Endothelial cell of umbilical vein (primary cell): ENCODE measurements around the gene NUS1. TPM values are rescaled to one million over a fixed set of nuclear protein-coding genes. Genes with fewer than 3 reads are reported as not detected.

Experiments used
- BruUV-seq: library from RNA; stranded (reverse); fragments of 400-500 nt; replicated peaks from 2 replicates; lab custom pipeline; 2021; lab: Mats Ljungman, UMichigan
- CTCF ChIA-PET: fragments of 300-600, 350-600 bp; sonication (Branson Sonifier 250); formaldehyde crosslinking; loops from one replicate; lab custom pipeline; 2021; ENCODE audit warnings: antibody characterized with exemption, inconsistent platforms; lab: Charles Lee
- POLR2A ChIA-PET: fragments of 300-600, 350-600 bp; sonication (Branson Sonifier 250); formaldehyde crosslinking; loops from one replicate; lab custom pipeline; 2021; ENCODE audit warnings: antibody characterized with exemption, inconsistent platforms; lab: Charles Lee
- DNase-seq: peaks from one replicate; pipeline ENCODE4 v3.0.0-alpha.2; 2011; ENCODE audit warnings: low read depth, low spot score
- FAIRE-seq: peaks from 2 replicates; lab custom pipeline; 2011; peaks lifted over from hg19 to GRCh38; lab: Jason Lieb, UNC
- H2AFZ ChIP-seq: 2 replicates; pipeline ENCODE4 v1.6.0; 2012; ENCODE audit warnings: low read depth, low read length, control low read depth, inconsistent platforms
- H3K27ac ChIP-seq: 2 replicates; pipeline ENCODE4 v1.5.1; 2011; ENCODE audit warnings: low read depth, mild to moderate bottlenecking, control low read depth, low read length, moderate library complexity; ENCODE audit not compliant: insufficient read depth
- H3K27me3 ChIP-seq, 2 experiments: 2 replicates each; pipeline versions ENCODE4 v1.6.0 to v1.6.1; 2011; ENCODE audit warnings: low read length in 2 of 2, mixed read lengths in 1 of 2; ENCODE audit not compliant: control insufficient read depth in 2 of 2, insufficient read depth in 2 of 2
- H3K36me3 ChIP-seq, 2 experiments: 2 replicates in 1 of 2; 3 replicates in 1 of 2; pipeline ENCODE4 v1.5.1; 2011; ENCODE audit warnings: low read length in 2 of 2, mild to moderate bottlenecking in 1 of 2, moderate library complexity in 1 of 2; ENCODE audit not compliant: control insufficient read depth in 2 of 2, insufficient read depth in 2 of 2; ENCODE audit errors: extremely low read depth in 1 of 2
- H3K4me1 ChIP-seq: 3 replicates; pipeline ENCODE4 v1.5.1; 2011; ENCODE audit warnings: mild to moderate bottlenecking, low read length; ENCODE audit not compliant: control insufficient read depth, insufficient read depth; ENCODE audit errors: extremely low read depth
- H3K4me2 ChIP-seq: 2 replicates; pipeline ENCODE4 v1.6.1; 2011; ENCODE audit warnings: low read length, control low read depth, mixed read lengths; ENCODE audit not compliant: insufficient read depth
- H3K4me3 ChIP-seq, 3 experiments: fragments of 200-600 bp in 1 of 3; sonication (generic), shearing (Covaris generic) in 1 of 3; replicated peaks in 1 of 3; 2 replicates each; pipeline ENCODE4 v1.5.1; 2011 to 2016; ENCODE audit warnings: control low read depth in 3 of 3, low read length in 3 of 3, mild to moderate bottlenecking in 2 of 3, inconsistent platforms in 1 of 3, low read depth in 1 of 3, moderate library complexity in 1 of 3; ENCODE audit not compliant: insufficient read depth in 1 of 3
- H3K79me2 ChIP-seq: 2 replicates; pipeline ENCODE4 v1.6.0; 2012; ENCODE audit warnings: low read length, inconsistent platforms; ENCODE audit not compliant: control insufficient read depth, insufficient read depth
- H3K9ac ChIP-seq: replicated peaks from 2 replicates; pipeline ENCODE3; 2011; ENCODE audit warnings: low read length, control low read depth; ENCODE audit not compliant: insufficient read depth; ENCODE audit errors: extremely low read depth
- H3K9me1 ChIP-seq: replicated peaks from 3 replicates; pipeline ENCODE4 v1.6.0; 2011; ENCODE audit warnings: mild to moderate bottlenecking, low read length; ENCODE audit not compliant: control insufficient read depth, insufficient read depth; ENCODE audit errors: extremely low read depth
- H3K9me3 ChIP-seq: replicated peaks from 2 replicates; pipeline ENCODE4 v1.5.1; 2012; ENCODE audit warnings: low read length, inconsistent platforms; ENCODE audit not compliant: control insufficient read depth, insufficient read depth
- H4K20me1 ChIP-seq: replicated peaks from 2 replicates; pipeline ENCODE3; 2011; ENCODE audit warnings: mild to moderate bottlenecking, low read length; ENCODE audit not compliant: control insufficient read depth, insufficient read depth; ENCODE audit errors: extremely low read depth
- CTCF ChIP-seq, 2 donors: IDR thresholded peaks; 1 replicate in 1 of 2; 2 replicates in 1 of 2; pipeline ENCODE4 v1.5.1; 2011; ENCODE audit warnings: low read length in 2 of 2, mild to moderate bottlenecking in 2 of 2, moderate library complexity in 2 of 2, control low read depth in 1 of 2, inconsistent platforms in 1 of 2, low read depth in 1 of 2; ENCODE audit not compliant: insufficient read depth in 1 of 2; ENCODE audit errors: extremely low read depth in 1 of 2
- EZH2 ChIP-seq: IDR thresholded peaks from 2 replicates; pipeline ENCODE4 v1.6.1; 2012; ENCODE audit warnings: borderline replicate concordance, low read depth, mild to moderate bottlenecking, moderate library complexity, low read length, inconsistent platforms; ENCODE audit not compliant: severe bottlenecking
- FOS ChIP-seq: IDR thresholded peaks from 2 replicates; pipeline ENCODE4 v1.6.1; 2011; ENCODE audit warnings: mild to moderate bottlenecking, low read length, moderate library complexity, borderline replicate concordance; ENCODE audit not compliant: insufficient read depth
- GATA2 ChIP-seq: IDR thresholded peaks from 2 replicates; pipeline ENCODE4 v1.7.0; 2011; ENCODE audit warnings: low read depth, mild to moderate bottlenecking, moderate library complexity, mixed read lengths, low read length; ENCODE audit not compliant: insufficient read length, insufficient read depth
- JUN ChIP-seq: IDR thresholded peaks from 2 replicates; pipeline ENCODE4 v1.6.1; 2011; ENCODE audit warnings: borderline replicate concordance, low read depth; ENCODE audit not compliant: insufficient read length, insufficient read depth
- MAX ChIP-seq: IDR thresholded peaks from 2 replicates; pipeline ENCODE4 v1.6.1; 2011; ENCODE audit not compliant: insufficient read depth, insufficient read length
- MYC ChIP-seq: IDR thresholded peaks from one replicate; pipeline ENCODE4 v1.6.1; 2011; ENCODE audit warnings: mild to moderate bottlenecking, low read depth, low read length
- POLR2A ChIP-seq: IDR thresholded peaks from 2 replicates; pipeline ENCODE4 v1.6.1; 2012; ENCODE audit warnings: low read depth, mild to moderate bottlenecking, control low read depth, low read length
- POLR2AphosphoS5 ChIP-seq: IDR thresholded peaks from 2 replicates; pipeline ENCODE4 v1.6.1; 2012; ENCODE audit warnings: low read depth, mild to moderate bottlenecking, control low read depth, low read length, moderate library complexity; ENCODE audit not compliant: insufficient read depth
- dilution Hi-C: fragments of 300-500 bp; cut with MboI; formaldehyde crosslinking; loops from one replicate; pipeline ENCODE4 v1.15.0; 2019; ENCODE audit warnings: low sequenced_read_pairs; ENCODE audit not compliant: extremely low pct_ligation_motif_present
- intact Hi-C: fragments of 100-400 bp; cut with micrococcal nuclease; formaldehyde crosslinking; loops from one replicate; pipeline ENCODE4 v1.10.0; 2022
- polyA plus RNA-seq, 4 experiments: library from polyadenylated mRNA; depleted of rRNA in 3 of 4; stranded (reverse) in 3 of 4; unstranded in 1 of 4; fragments of >200 nt; gene quantifications; 2 replicates each; pipeline versions ENCODE4 v1.2.1 to v1.2.3, GENCODE V29; 2011 to 2012; ENCODE audit warnings: missing spikeins in 1 of 4
- total RNA-seq: library from RNA; stranded (reverse); gene quantifications from 2 replicates; pipeline ENCODE4 v1.2.3, GENCODE V29; 2021

Gene NUS1
- total and polyA plus RNA-seq, 2 donors (not counting 3 experiments of a cell fraction or from before 2014, with no cell fraction given), result 9.5 to 33.4 TPM

- Histone ChIP-seq H2AFZ (no peak overlapping the region), H3K4me3 (no peak overlapping the region), H4K20me1 (peaks cover 22% of the 10 kb centered on the region), H3K27ac (no peak overlapping the region), H3K27me3 (no peaks in the 10 kb centered on the region), H3K9me3 (no peaks in the 10 kb centered on the region), H3K36me3 (no peaks in the 10 kb centered on the region), H3K9me1 (no peaks in the 10 kb centered on the region), H3K9ac (no peak overlapping the region), H3K79me2 (peaks cover 95% of the 10 kb centered on the region), H3K4me2 (no peak overlapping the region), H3K4me1 (peaks cover 8% of the 10 kb centered on the region)
- ChIA-PET POLR2A (no interaction called here), CTCF (no interaction called here)
- FAIRE-seq (no peak), DNase-seq (no peak)
- TF ChIP-seq POLR2AphosphoS5 (no peak), CTCF (IDR thresholded peaks at IDR 0.05; ENCODE audit: extremely low read depth in 1 of 2, insufficient read depth in 1 of 2, low read depth in 1 of 2, low read length in 2 of 2) (no peak), GATA2 (no peak), MAX (no peak)
- dilution Hi-C loops (no loop called here), intact Hi-C loops (no loop called here)
- BruUV-seq, result no TSS peak
Observed at GRCh38 chr6:117684749-117685148, 9.5 kb downstream of the NUS1 start.

- dilution Hi-C loops, result no loop called here
- Histone ChIP-seq H3K79me2 (peaks cover 95% of the 10 kb centered on the region), H3K4me3 (no peak overlapping the region), H3K4me1 (peaks cover 8% of the 10 kb centered on the region), H3K4me2 (no peak overlapping the region), H3K9me3 (no peaks in the 10 kb centered on the region), H3K9ac (no peak overlapping the region), H3K36me3 (no peaks in the 10 kb centered on the region), H3K27me3 (no peaks in the 10 kb centered on the region), H2AFZ (no peak overlapping the region), H3K27ac (no peak overlapping the region), H3K9me1 (no peaks in the 10 kb centered on the region), H4K20me1 (peaks cover 22% of the 10 kb centered on the region)
- DNase-seq (no peak), FAIRE-seq (no peak)
- ChIA-PET POLR2A (no interaction called here), CTCF (no interaction called here)
- no TSS peak for BruUV-seq
- intact Hi-C loops, result no loop called here
- TF ChIP-seq CTCF (IDR thresholded peaks at IDR 0.05; ENCODE audit: extremely low read depth in 1 of 2, insufficient read depth in 1 of 2, low read depth in 1 of 2, low read length in 2 of 2) (no peak), POLR2AphosphoS5 (no peak), JUN (no peak), POLR2A (no peak), GATA2 (no peak), MAX (no peak), MYC (no peak), EZH2 (no peak), FOS (no peak)
Observed at GRCh38 chr6:117685359-117685758, 10.1 kb downstream of the NUS1 start.
